GM12878 (cell line): ENCODE data around the gene ANKRD11. TPM values are rescaled to one million over a fixed set of nuclear protein-coding genes. Genes with fewer than 3 reads are reported as not detected.

Source experiments
- ATAC-seq: fragments of 200-7000 bp; cut with Tn5 transposase; 3 replicates; pipeline ENCODE4 v1.9.1; 2020; ENCODE audit warnings: mild to moderate bottlenecking, moderate library complexity
- BruUV-seq: library from RNA; stranded (reverse); fragments of 400-500 nt; replicated peaks from 2 replicates; lab custom pipeline; 2021; lab: Mats Ljungman, UMichigan
- CTCF ChIA-PET: fragments of 300-600 bp; sonication (Branson Sonifier 250); formaldehyde crosslinking; extraction: SDS; loops from one replicate; lab custom pipeline; 2021; ENCODE audit warnings: inconsistent platforms; lab: Yijun Ruan, JAX
- POLR2A ChIA-PET: fragments of 350-600 bp; formaldehyde crosslinking; extraction: SDS; loops from one replicate; lab custom pipeline; 2021; ENCODE audit warnings: inconsistent platforms; lab: Charles Lee
- RAD21 ChIA-PET: fragments of 300-600 bp; sonication (Branson Sonifier 250); formaldehyde crosslinking; loops from one replicate; lab custom pipeline; 2023; ENCODE audit warnings: antibody characterized with exemption; ENCODE audit not compliant: unreplicated experiment; lab: Charles Lee
- SMC1A ChIA-PET: fragments of 300-600 bp; sonication (Branson Sonifier 250); formaldehyde crosslinking; loops from one replicate; lab custom pipeline; 2023; ENCODE audit not compliant: unreplicated experiment, uncharacterized antibody; lab: Charles Lee
- DNase-seq: peaks from one replicate; pipeline ENCODE4 v3.0.0-alpha.2; 2011; ENCODE audit warnings: low read depth, low spot score
- FAIRE-seq: peaks from 3 replicates; lab custom pipeline; 2011; peaks lifted over from hg19 to GRCh38; lab: Jason Lieb, UNC
- H2AFZ ChIP-seq: 2 replicates; pipeline ENCODE4 v1.6.0; 2011; ENCODE audit warnings: low read depth, low read length, control low read depth; ENCODE audit not compliant: control insufficient read depth
- H3K27ac ChIP-seq: 2 replicates; pipeline ENCODE4 v1.5.1; 2011; ENCODE audit warnings: control low read depth; ENCODE audit not compliant: control insufficient read depth, insufficient read depth
- H3K27me3 ChIP-seq, 2 experiments: replicated peaks in 1 of 2; 2 replicates each; pipeline versions ENCODE4 v1.6.0 to v1.6.1; 2011; ENCODE audit warnings: low read length in 1 of 2; ENCODE audit not compliant: control insufficient read depth in 2 of 2, insufficient read depth in 2 of 2
- H3K36me3 ChIP-seq, 2 experiments: 2 replicates each; pipeline ENCODE4 v1.5.1; 2011; ENCODE audit warnings: low read length in 1 of 2; ENCODE audit not compliant: control insufficient read depth in 2 of 2, insufficient read depth in 2 of 2
- H3K4me1 ChIP-seq: 2 replicates; pipeline ENCODE4 v1.6.1; 2011; ENCODE audit warnings: mild to moderate bottlenecking, low read length, moderate library complexity, mixed read lengths; ENCODE audit not compliant: control insufficient read depth, insufficient read depth
- H3K4me2 ChIP-seq: 2 replicates; pipeline ENCODE4 v1.6.0; 2011; ENCODE audit warnings: control low read depth; ENCODE audit not compliant: control insufficient read depth, insufficient read depth
- H3K4me3 ChIP-seq: fragments of 200-600 bp; sonication (generic); 2 replicates; pipeline ENCODE4 v1.5.1; 2016
- H3K79me2 ChIP-seq: 2 replicates; pipeline ENCODE4 v1.6.0; 2011; ENCODE audit warnings: low read length; ENCODE audit not compliant: control insufficient read depth, insufficient read depth
- H3K9ac ChIP-seq: 2 replicates; pipeline ENCODE4 v1.8.0; 2011; ENCODE audit warnings: low read length, control low read depth, mixed read lengths; ENCODE audit not compliant: control insufficient read depth, insufficient read depth
- H3K9me3 ChIP-seq: replicated peaks from 3 replicates; pipeline ENCODE4 v1.5.1; 2011; ENCODE audit warnings: mild to moderate bottlenecking, low read length; ENCODE audit not compliant: control insufficient read depth, insufficient read depth
- H4K20me1 ChIP-seq: 2 replicates; pipeline ENCODE4 v1.6.0; 2011; ENCODE audit not compliant: control insufficient read depth, insufficient read depth
- BCL11A ChIP-seq: IDR thresholded peaks from 2 replicates; pipeline ENCODE4 v1.6.1; 2011; ENCODE audit warnings: low read depth, low read length
- CREM ChIP-seq: IDR thresholded peaks from 2 replicates; pipeline ENCODE4 v1.6.1; 2014; ENCODE audit warnings: antibody characterized with exemption, low read depth
- ELK1 ChIP-seq: IDR thresholded peaks from 2 replicates; pipeline ENCODE4 v1.6.1; 2012; ENCODE audit warnings: low read depth, low read length, improper control_type of control experiment
- FOXK2 ChIP-seq: fragments of 450-650 bp; IDR thresholded peaks from 2 replicates; pipeline ENCODE4 v1.6.1; 2017; ENCODE audit warnings: mild to moderate bottlenecking, moderate library complexity
- HDAC2 ChIP-seq: fragments of 200-600 bp; sonication (generic); IDR thresholded peaks from 2 replicates; pipeline ENCODE4 v1.6.1; 2017
- KDM1A ChIP-seq: fragments of 200-600 bp; sonication (generic); IDR thresholded peaks from 2 replicates; pipeline ENCODE4 v1.6.1; 2016; ENCODE audit warnings: borderline replicate concordance
- MYB ChIP-seq: fragments of 150-350 bp; IDR thresholded peaks from 2 replicates; pipeline ENCODE4 v1.6.1; 2014; ENCODE audit warnings: mild to moderate bottlenecking, low read depth, low read length, borderline replicate concordance
- NFIC ChIP-seq: IDR thresholded peaks from 2 replicates; pipeline ENCODE4 v1.6.1; 2012; ENCODE audit warnings: low read depth, mild to moderate bottlenecking, inconsistent platforms, low read length, moderate library complexity
- RELA ChIP-seq: fragments of 450-650 bp; IDR thresholded peaks from 2 replicates; pipeline ENCODE4 v1.8.0; 2014; ENCODE audit warnings: borderline replicate concordance; ENCODE audit not compliant: partially characterized antibody
- SMARCA5 ChIP-seq: fragments of 450-650 bp; IDR thresholded peaks from 2 replicates; pipeline ENCODE4 v1.6.1; 2017; ENCODE audit warnings: mild to moderate bottlenecking
- SRF ChIP-seq, 2 experiments: IDR thresholded peaks; 2 replicates each; pipeline ENCODE4 v1.6.1; 2011; ENCODE audit warnings: low read depth in 2 of 2, low read length in 2 of 2, mild to moderate bottlenecking in 1 of 2, moderate library complexity in 1 of 2
- TARDBP ChIP-seq: IDR thresholded peaks from 2 replicates; pipeline ENCODE4 v1.6.1; 2016; ENCODE audit warnings: borderline replicate concordance
- TCF7 ChIP-seq: IDR thresholded peaks from 2 replicates; pipeline ENCODE4 v1.6.1; 2014; ENCODE audit warnings: antibody characterized with exemption, borderline replicate concordance
- WRNIP1 ChIP-seq: IDR thresholded peaks from 2 replicates; pipeline ENCODE4 v1.6.1; 2011; ENCODE audit warnings: low read depth, low read length, improper control_type of control experiment, borderline replicate concordance
- ZNF217 ChIP-seq: fragments of 450-650 bp; IDR thresholded peaks from 2 replicates; pipeline ENCODE4 v1.6.1; 2017; ENCODE audit warnings: antibody characterized with exemption, mild to moderate bottlenecking
- WGBS: methylation state at CpG from one replicate; pipeline ENCODE4 v1.1.6; 2016; ENCODE audit warnings: low lambda C conversion rate; ENCODE audit not compliant: insufficient replicate concordance, insufficient coverage; ENCODE audit errors: missing lambda C conversion rate; 5-methylcytosine and 5-hydroxymethylcytosine counted together
- in situ Hi-C: fragments of 300-500 bp; cut with MboI; formaldehyde crosslinking; loops from 9 replicates; pipeline ENCODE4 v1.14.3; 2018; ENCODE audit warnings: mixed read lengths
- intact Hi-C: fragments of 100-400 bp; cut with micrococcal nuclease; formaldehyde crosslinking; loops from one replicate; pipeline ENCODE4 v1.14.2; 2022; ENCODE audit not compliant: unreplicated experiment
- polyA plus RNA-seq, 11 experiments: library from polyadenylated mRNA; depleted of rRNA in 4 of 11; unstranded in 6 of 11; stranded (reverse) in 5 of 11; fragments of >200 nt; fragmentation: Nextera tagmentation in 4 of 11; fragmentation: Illumina TruSeq in 1 of 11; extraction: Ambion mirVana in 4 of 11; extraction: Trizol in 1 of 11; gene quantifications; 1 replicate in 1 of 11; 2 replicates in 10 of 11; pipeline versions ENCODE4 v1.2.1 to v1.2.3, GENCODE V29; 2011 to 2016; ENCODE audit warnings: inconsistent platforms in 2 of 11, missing spikeins in 2 of 11, low read depth in 1 of 11
- total RNA-seq, 4 experiments: library from RNA; depleted of rRNA in 3 of 4; stranded (reverse); fragments of >200 nt in 3 of 4; fragmentation: Illumina TruSeq in 1 of 4; extraction: Trizol in 1 of 4; gene quantifications; 2 replicates each; pipeline versions ENCODE4 v1.2.1 to v1.2.3, GENCODE V29; 2013 to 2021
- TF ChIP-seq, protein P1 (sequence below): fragments of 450-650 bp; IDR thresholded peaks from 2 replicates; pipeline ENCODE4 v1.6.1; 2016; ENCODE audit warnings: mild to moderate bottlenecking
- TF ChIP-seq, protein P2 (sequence below): fragments of 450-650 bp; IDR thresholded peaks from 2 replicates; pipeline ENCODE4 v1.6.1; 2017; ENCODE audit warnings: mild to moderate bottlenecking
- TF ChIP-seq, protein P3 (sequence below): fragments of 450-650 bp; IDR thresholded peaks from 2 replicates; pipeline ENCODE4 v1.6.1; 2017; ENCODE audit warnings: borderline replicate concordance

The ANKRD11 gene
- total and polyA plus RNA-seq, 10 of the 15 experiments (the other 5 are each of a cell fraction or from before 2014, with no cell fraction given): 5.1 to 103 (median 27.4) TPM

DNA sequence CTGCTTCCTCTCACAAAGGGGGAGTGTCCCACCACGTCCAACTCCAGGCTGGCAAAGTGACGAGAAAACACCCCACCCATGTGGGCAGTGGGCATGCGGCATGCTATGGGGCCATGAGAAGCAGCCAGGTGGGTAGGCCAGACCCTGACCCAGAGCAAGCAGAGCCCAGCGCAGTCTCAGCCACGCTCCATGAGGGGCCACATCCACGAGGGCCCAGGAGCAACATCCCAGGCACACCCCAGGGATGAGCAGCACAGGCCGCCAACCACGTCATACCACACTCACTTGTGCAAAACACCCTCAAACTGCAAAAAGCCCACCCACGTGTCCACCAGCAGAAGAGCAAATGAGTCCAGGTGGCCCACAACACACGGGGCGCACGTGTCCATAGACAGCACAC, 155.9 kb downstream of the ANKRD11 start:
- no peak for DNase-seq
- H3K9ac ChIP-seq: no peak overlapping the region
- no peaks in the 10 kb centered on the region for H3K9me3 ChIP-seq
- intact Hi-C loops: loop anchor here (5.0 kb wide), 2 partner anchors 153 to 173 kb away; partner anchors contain the start of gene SPG7
- ChIA-PET CTCF (interaction anchor here (0.9 to 1.6 kb wide), 3 partner anchors 174 to 336 kb away, joined by 3 to 7 read pairs (median 3); partner anchors contain the start of gene SPG7), POLR2A (no interaction called here), SMC1A (interaction anchor here (2.0 kb wide), 1 partner anchor 16 kb away, joined by 5 read pairs; no protein-coding TSS in a partner anchor), RAD21 (interaction anchor here (1.3 kb wide), 1 partner anchor 142 kb away, joined by 6 read pairs; no protein-coding TSS in a partner anchor)
- peak overlapping the region; percentile 46; the same call in 1 of the 2 replicates for H3K27ac ChIP-seq
- no TSS peak for BruUV-seq
- no peak overlapping the region for H2AFZ ChIP-seq
- ATAC-seq: no peak
- peaks cover 33% of the 10 kb centered on the region for H4K20me1 ChIP-seq
- FAIRE-seq: no peak
- TF ChIP-seq SMARCA5 (no peak), SRF (IDR thresholded peaks at IDR 0.05; ENCODE audit: low read depth in 2 of 2, low read length in 2 of 2) (no peak), FOXK2 (no peak), ZNF217 (no peak), CREM (no peak), RELA (no peak), BCL11A (no peak), WRNIP1 (no peak), NFIC (no peak), MYB (no peak), HDAC2 (no peak), KDM1A (no peak), ELK1 (no peak), TARDBP (no peak), TCF7 (no peak)
- TF ChIP-seq, protein P1, sequence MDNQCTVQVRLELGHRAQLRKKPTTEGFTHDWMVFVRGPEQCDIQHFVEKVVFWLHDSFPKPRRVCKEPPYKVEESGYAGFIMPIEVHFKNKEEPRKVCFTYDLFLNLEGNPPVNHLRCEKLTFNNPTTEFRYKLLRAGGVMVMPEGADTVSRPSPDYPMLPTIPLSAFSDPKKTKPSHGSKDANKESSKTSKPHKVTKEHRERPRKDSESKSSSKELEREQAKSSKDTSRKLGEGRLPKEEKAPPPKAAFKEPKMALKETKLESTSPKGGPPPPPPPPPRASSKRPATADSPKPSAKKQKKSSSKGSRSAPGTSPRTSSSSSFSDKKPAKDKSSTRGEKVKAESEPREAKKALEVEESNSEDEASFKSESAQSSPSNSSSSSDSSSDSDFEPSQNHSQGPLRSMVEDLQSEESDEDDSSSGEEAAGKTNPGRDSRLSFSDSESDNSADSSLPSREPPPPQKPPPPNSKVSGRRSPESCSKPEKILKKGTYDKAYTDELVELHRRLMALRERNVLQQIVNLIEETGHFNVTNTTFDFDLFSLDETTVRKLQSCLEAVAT: no peak
- TF ChIP-seq, protein P2, sequence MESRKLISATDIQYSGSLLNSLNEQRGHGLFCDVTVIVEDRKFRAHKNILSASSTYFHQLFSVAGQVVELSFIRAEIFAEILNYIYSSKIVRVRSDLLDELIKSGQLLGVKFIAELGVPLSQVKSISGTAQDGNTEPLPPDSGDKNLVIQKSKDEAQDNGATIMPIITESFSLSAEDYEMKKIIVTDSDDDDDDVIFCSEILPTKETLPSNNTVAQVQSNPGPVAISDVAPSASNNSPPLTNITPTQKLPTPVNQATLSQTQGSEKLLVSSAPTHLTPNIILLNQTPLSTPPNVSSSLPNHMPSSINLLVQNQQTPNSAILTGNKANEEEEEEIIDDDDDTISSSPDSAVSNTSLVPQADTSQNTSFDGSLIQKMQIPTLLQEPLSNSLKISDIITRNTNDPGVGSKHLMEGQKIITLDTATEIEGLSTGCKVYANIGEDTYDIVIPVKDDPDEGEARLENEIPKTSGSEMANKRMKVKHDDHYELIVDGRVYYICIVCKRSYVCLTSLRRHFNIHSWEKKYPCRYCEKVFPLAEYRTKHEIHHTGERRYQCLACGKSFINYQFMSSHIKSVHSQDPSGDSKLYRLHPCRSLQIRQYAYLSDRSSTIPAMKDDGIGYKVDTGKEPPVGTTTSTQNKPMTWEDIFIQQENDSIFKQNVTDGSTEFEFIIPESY: no peak
- TF ChIP-seq, protein P3, sequence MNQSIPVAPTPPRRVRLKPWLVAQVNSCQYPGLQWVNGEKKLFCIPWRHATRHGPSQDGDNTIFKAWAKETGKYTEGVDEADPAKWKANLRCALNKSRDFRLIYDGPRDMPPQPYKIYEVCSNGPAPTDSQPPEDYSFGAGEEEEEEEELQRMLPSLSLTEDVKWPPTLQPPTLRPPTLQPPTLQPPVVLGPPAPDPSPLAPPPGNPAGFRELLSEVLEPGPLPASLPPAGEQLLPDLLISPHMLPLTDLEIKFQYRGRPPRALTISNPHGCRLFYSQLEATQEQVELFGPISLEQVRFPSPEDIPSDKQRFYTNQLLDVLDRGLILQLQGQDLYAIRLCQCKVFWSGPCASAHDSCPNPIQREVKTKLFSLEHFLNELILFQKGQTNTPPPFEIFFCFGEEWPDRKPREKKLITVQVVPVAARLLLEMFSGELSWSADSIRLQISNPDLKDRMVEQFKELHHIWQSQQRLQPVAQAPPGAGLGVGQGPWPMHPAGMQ: no peak
- H3K36me3 ChIP-seq: peaks cover 2 to 3% of the 10 kb centered on the region in 2 experiments; a peak in 2 of 4 replicates
- peaks cover 82% of the 10 kb centered on the region for H3K79me2 ChIP-seq
- no peaks in the 10 kb centered on the region for H3K27me3 ChIP-seq
- no peak overlapping the region for H3K4me2 ChIP-seq
- H3K4me1 ChIP-seq: peaks cover 35% of the 10 kb centered on the region
- in situ Hi-C loops: loop anchor here (5.0 kb wide), 1 partner anchor 223 kb away; no protein-coding TSS in a partner anchor
- H3K4me3 ChIP-seq: no peak overlapping the region
- 85% methylated on average over 12 of the region's 12 CpGs for WGBS
